Ectodermal cell (in vitro differentiated cells): ENCODE measurements around the gene SPANXN4.

ENCODE experiments used
- H3K27ac ChIP-seq: 2 replicates; pipeline ENCODE4 v1.7.0; 2013; ENCODE audit warnings: mild to moderate bottlenecking, low read depth, low read length; ENCODE audit not compliant: insufficient read depth, poor library complexity, severe bottlenecking
- H3K27me3 ChIP-seq: 2 replicates; pipeline ENCODE4 v1.7.0; 2013; ENCODE audit warnings: mild to moderate bottlenecking, low read length; ENCODE audit not compliant: insufficient read depth, control insufficient read depth, poor library complexity, severe bottlenecking
- H3K36me3 ChIP-seq: one replicate; pipeline ENCODE4 v1.7.0; 2013; ENCODE audit warnings: low read length; ENCODE audit not compliant: control insufficient read depth, insufficient read depth
- H3K4me1 ChIP-seq: one replicate; pipeline ENCODE4 v1.7.0; 2013; ENCODE audit warnings: low read length; ENCODE audit not compliant: control insufficient read depth, insufficient read depth
- H3K4me3 ChIP-seq: 2 replicates; pipeline ENCODE4 v1.7.0; 2013; ENCODE audit warnings: low read depth, low read length, control low read depth; ENCODE audit not compliant: insufficient read depth
- H3K9me3 ChIP-seq: 2 replicates; pipeline ENCODE4 v1.7.0; 2013; ENCODE audit warnings: mild to moderate bottlenecking, low read length, moderate library complexity; ENCODE audit not compliant: control insufficient read depth
- WGBS, 2 experiments: methylation state at CpG; one replicate each; pipeline ENCODE4 v1.1.7; 2013; ENCODE audit warnings: missing lambda C conversion rate in 2 of 2; 5-methylcytosine and 5-hydroxymethylcytosine counted together

The SPANXN4 gene

GRCh38 chrX:143047511-143047910, 21.8 kb downstream of the SPANXN4 start:
- H3K9me3 ChIP-seq: no peaks in the 10 kb centered on the region
- H3K27ac ChIP-seq: no peak overlapping the region
- H3K27me3 ChIP-seq: no peaks in the 10 kb centered on the region
- H3K36me3 ChIP-seq: no peaks in the 10 kb centered on the region
- 93 to 100% methylated on average over 1 to 2 of the region's 2 CpGs for WGBS, 2 experiments
- no peak overlapping the region for H3K4me3 ChIP-seq
- no peaks in the 10 kb centered on the region for H3K4me1 ChIP-seq

GRCh38 chrX:143058120-143058519, 32.4 kb downstream of the SPANXN4 start:
- Histone ChIP-seq H3K4me3 (no peak overlapping the region), H3K9me3 (no peaks in the 10 kb centered on the region), H3K27ac (no peak overlapping the region), H3K36me3 (no peaks in the 10 kb centered on the region), H3K27me3 (no peaks in the 10 kb centered on the region), H3K4me1 (no peaks in the 10 kb centered on the region)
- 0 to 17% methylated on average over 4 of the region's 4 CpGs for WGBS, 2 experiments

- Histone ChIP-seq H3K27me3 (no peaks in the 10 kb centered on the region), H3K36me3 (no peaks in the 10 kb centered on the region), H3K27ac (no peak overlapping the region), H3K4me3 (no peak overlapping the region), H3K4me1 (no peaks in the 10 kb centered on the region), H3K9me3 (no peaks in the 10 kb centered on the region)
- 98 to 99% methylated on average over 2 of the region's 3 CpGs for WGBS, 2 experiments
Measured at GRCh38 chrX:143081231-143081630, 55.5 kb downstream of the SPANXN4 start.

- WGBS, 2 experiments: 97 to 100% methylated on average over 1 to 2 of the region's 2 CpGs
- H3K9me3 ChIP-seq: no peaks in the 10 kb centered on the region
Measured at GRCh38 chrX:143082537-143082936, 56.8 kb downstream of the SPANXN4 start.

More at GRCh38 chrX:143082537-143082936, 56.8 kb downstream of the SPANXN4 start:
- Histone ChIP-seq H3K4me1 (no peaks in the 10 kb centered on the region), H3K4me3 (no peak overlapping the region), H3K27ac (no peak overlapping the region), H3K36me3 (no peaks in the 10 kb centered on the region), H3K27me3 (no peaks in the 10 kb centered on the region)
